ENCODE results near the gene LAPTM5. TPM values are rescaled to one million over a fixed set of nuclear protein-coding genes. Genes with fewer than 3 reads are reported as not detected.

The LAPTM5 gene
- total RNA-seq, 1 experiment from 2014 or later: not detected

DNA sequence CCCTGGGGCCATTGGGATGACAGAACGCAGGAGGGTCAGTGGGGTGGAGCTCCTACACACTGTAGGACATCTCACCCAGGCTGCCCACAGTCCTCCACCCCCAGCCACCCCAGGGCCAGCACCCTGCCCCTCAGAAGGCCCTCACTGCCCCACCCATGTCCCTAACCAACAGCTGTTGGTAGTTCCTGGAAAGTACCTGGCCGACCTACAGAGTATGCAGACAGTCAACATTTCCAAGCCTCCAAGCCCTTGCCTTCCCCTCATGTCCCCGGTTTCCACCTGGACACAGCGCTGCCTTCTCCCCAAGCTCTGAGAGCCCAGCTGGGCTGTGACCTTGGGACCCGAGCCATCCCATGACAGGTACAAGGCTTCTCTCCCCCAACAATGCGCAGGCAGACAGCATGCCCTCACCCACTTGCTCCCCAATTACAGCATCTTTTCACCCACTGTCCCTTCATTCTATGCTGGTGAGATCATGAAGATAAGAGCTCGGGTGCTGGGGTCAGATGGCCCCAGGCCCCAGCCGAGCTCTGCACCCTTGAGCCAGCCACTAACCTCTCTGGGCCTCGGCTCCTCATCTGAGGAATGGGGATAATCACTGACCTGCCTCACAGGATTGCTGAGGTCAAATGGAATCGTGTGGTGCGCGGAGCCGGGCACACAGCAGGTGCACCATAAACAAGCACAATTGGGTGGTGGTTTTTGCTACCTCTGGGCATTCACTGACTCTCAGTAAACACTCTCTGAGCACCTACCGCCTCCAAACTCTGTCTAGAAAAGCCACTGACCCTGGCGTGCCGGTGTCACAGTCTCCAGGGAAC lies 11.2 kb downstream of the LAPTM5 start:
- no TSS peak for BruUV-seq (replicated peaks)
- Histone ChIP-seq H3K4me1 (ENCODE audit: insufficient read depth, low read length) (peaks cover under 1% of the 10 kb centered on the region; the same call in 1 of the 2 replicates), H3K9ac (ENCODE audit: low read length) (no peak overlapping the region), H3K27me3 (ENCODE audit: low read length) (peaks cover 6% of the 10 kb centered on the region; the same call in 1 of the 2 replicates), H3K9me2 (replicated peaks; ENCODE audit: low read length) (no peaks in the 10 kb centered on the region), H4K20me1 (ENCODE audit: low read length) (no peaks in the 10 kb centered on the region), H3K79me2 (ENCODE audit: low read length) (no peaks in the 10 kb centered on the region), H3K36me3 (ENCODE audit: low read depth, low read length) (no peaks in the 10 kb centered on the region), H2AFZ (ENCODE audit: low read length) (no peak overlapping the region), H3K9me3 (ENCODE audit: low read length) (no peaks in the 10 kb centered on the region), H3K27ac (ENCODE audit: low read length) (no peak overlapping the region), H3K4me2 (ENCODE audit: low read length) (no peak overlapping the region), H3K4me3 (ENCODE audit: low read length) (no peak overlapping the region), H3F3A (ENCODE audit: low read length, unreplicated experiment) (no peaks in the 10 kb centered on the region)
- CTCF ChIA-PET: no interaction called here
- DNase-seq (no peak), ATAC-seq (no peak)
- no peak for TF ChIP-seq EZH2 (IDR thresholded peaks at IDR 0.05; ENCODE audit: low read length, unreplicated experiment)
- TF ChIP-seq, protein P1, sequence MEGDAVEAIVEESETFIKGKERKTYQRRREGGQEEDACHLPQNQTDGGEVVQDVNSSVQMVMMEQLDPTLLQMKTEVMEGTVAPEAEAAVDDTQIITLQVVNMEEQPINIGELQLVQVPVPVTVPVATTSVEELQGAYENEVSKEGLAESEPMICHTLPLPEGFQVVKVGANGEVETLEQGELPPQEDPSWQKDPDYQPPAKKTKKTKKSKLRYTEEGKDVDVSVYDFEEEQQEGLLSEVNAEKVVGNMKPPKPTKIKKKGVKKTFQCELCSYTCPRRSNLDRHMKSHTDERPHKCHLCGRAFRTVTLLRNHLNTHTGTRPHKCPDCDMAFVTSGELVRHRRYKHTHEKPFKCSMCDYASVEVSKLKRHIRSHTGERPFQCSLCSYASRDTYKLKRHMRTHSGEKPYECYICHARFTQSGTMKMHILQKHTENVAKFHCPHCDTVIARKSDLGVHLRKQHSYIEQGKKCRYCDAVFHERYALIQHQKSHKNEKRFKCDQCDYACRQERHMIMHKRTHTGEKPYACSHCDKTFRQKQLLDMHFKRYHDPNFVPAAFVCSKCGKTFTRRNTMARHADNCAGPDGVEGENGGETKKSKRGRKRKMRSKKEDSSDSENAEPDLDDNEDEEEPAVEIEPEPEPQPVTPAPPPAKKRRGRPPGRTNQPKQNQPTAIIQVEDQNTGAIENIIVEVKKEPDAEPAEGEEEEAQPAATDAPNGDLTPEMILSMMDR (conservative IDR thresholded peaks at IDR 0.05; ENCODE audit: low read depth, low read length): no peak
- TF ChIP-seq EZH2phosphoT487 (IDR thresholded peaks at IDR 0.05; ENCODE audit: borderline replicate concordance, low read length): no peak
- POLR2A ChIA-PET (ENCODE audit: unreplicated experiment): no interaction called here
- intact Hi-C loops (cut with micrococcal nuclease): no loop called here

- Histone ChIP-seq H3K27ac (ENCODE audit: low read length) (no peak overlapping the region), H3K9me2 (replicated peaks; ENCODE audit: low read length) (no peaks in the 10 kb centered on the region), H3K9ac (ENCODE audit: low read length) (no peak overlapping the region), H3K79me2 (ENCODE audit: low read length) (no peaks in the 10 kb centered on the region), H3K4me1 (ENCODE audit: insufficient read depth, low read length) (peaks cover 6% of the 10 kb centered on the region), H3K27me3 (ENCODE audit: low read length) (peaks cover 6% of the 10 kb centered on the region; the same call in 1 of the 2 replicates), H2AFZ (ENCODE audit: low read length) (no peak overlapping the region), H3F3A (ENCODE audit: low read length, unreplicated experiment) (no peaks in the 10 kb centered on the region), H3K4me2 (ENCODE audit: low read length) (no peak overlapping the region), H3K9me3 (ENCODE audit: low read length) (no peaks in the 10 kb centered on the region), H4K20me1 (ENCODE audit: low read length) (no peaks in the 10 kb centered on the region), H3K36me3 (ENCODE audit: low read depth, low read length) (no peaks in the 10 kb centered on the region), H3K4me3 (ENCODE audit: low read length) (no peak overlapping the region)
- intact Hi-C loops (cut with micrococcal nuclease): no loop called here
- ChIA-PET POLR2A (ENCODE audit: unreplicated experiment) (no interaction called here), CTCF (no interaction called here)
- ATAC-seq (no peak), DNase-seq (no peak)
- no TSS peak for BruUV-seq (replicated peaks)
- TF ChIP-seq, protein P1 (conservative IDR thresholded peaks at IDR 0.05; ENCODE audit: low read depth, low read length): no peak
Measured at GRCh38 chr1:30745834-30746208, 11.8 kb downstream of the LAPTM5 start.

GRCh38 chr1:30745156-30745833 lies 12.3 kb downstream of the LAPTM5 start:
- Histone ChIP-seq H3K9me2 (replicated peaks; ENCODE audit: low read length) (no peaks in the 10 kb centered on the region), H3K27me3 (ENCODE audit: low read length) (peaks cover 6% of the 10 kb centered on the region; the same call in 1 of the 2 replicates), H3K4me2 (ENCODE audit: low read length) (no peak overlapping the region), H3K9me3 (ENCODE audit: low read length) (no peaks in the 10 kb centered on the region), H3K36me3 (ENCODE audit: low read depth, low read length) (no peaks in the 10 kb centered on the region), H4K20me1 (ENCODE audit: low read length) (no peaks in the 10 kb centered on the region), H3K4me3 (ENCODE audit: low read length) (no peak overlapping the region), H3K9ac (ENCODE audit: low read length) (no peak overlapping the region), H3F3A (ENCODE audit: low read length, unreplicated experiment) (no peaks in the 10 kb centered on the region), H2AFZ (ENCODE audit: low read length) (no peak overlapping the region), H3K4me1 (ENCODE audit: insufficient read depth, low read length) (peaks cover 8% of the 10 kb centered on the region), H3K79me2 (ENCODE audit: low read length) (no peaks in the 10 kb centered on the region), H3K27ac (ENCODE audit: low read length) (no peak overlapping the region)
- BruUV-seq (replicated peaks): no TSS peak
- ATAC-seq: no peak
- TF ChIP-seq EZH2phosphoT487 (IDR thresholded peaks at IDR 0.05; ENCODE audit: borderline replicate concordance, low read length) (no peak), EZH2 (IDR thresholded peaks at IDR 0.05; ENCODE audit: low read length, unreplicated experiment) (no peak)
- TF ChIP-seq, protein P1 (conservative IDR thresholded peaks at IDR 0.05; ENCODE audit: low read depth, low read length): no peak
- CTCF ChIA-PET: no interaction called here
- intact Hi-C loops (cut with micrococcal nuclease): no loop called here
- no peak for DNase-seq
- POLR2A ChIA-PET (ENCODE audit: unreplicated experiment): no interaction called here

All from PC-3 (cell line).